Dendritic cell treated with granulocyte-macrophage colony-stimulating factor and Interleukin-4, amounts not matched to agents 40 ng/mL and 50 ng/mL, for 4 days (primary cell): ENCODE results near the gene ITSN1.
"Not testable (repeated sequence)": the region's sequence is repeated elsewhere in the genome, so short reads cannot be mapped to it uniquely, and the experiment has no call there.

ENCODE experiments used
- H3K27ac Mint-ChIP-seq: one replicate; pipeline ENCODE4 v1.8.0; 2022; ENCODE audit warnings: mild to moderate bottlenecking, mixed read lengths
- H3K27me3 Mint-ChIP-seq: one replicate; pipeline ENCODE4 v1.8.0; 2022; ENCODE audit warnings: mild to moderate bottlenecking, mixed read lengths
- H3K36me3 Mint-ChIP-seq: one replicate; pipeline ENCODE4 v1.8.0; 2022; ENCODE audit warnings: low read depth, mixed read lengths
- H3K4me1 Mint-ChIP-seq: one replicate; pipeline ENCODE4 v1.8.0; 2022; ENCODE audit warnings: low read depth, mixed read lengths
- H3K4me3 Mint-ChIP-seq: one replicate; pipeline ENCODE4 v1.8.0; 2022; ENCODE audit warnings: mild to moderate bottlenecking, moderate library complexity, mixed read lengths
- H3K9me3 Mint-ChIP-seq: one replicate; pipeline ENCODE4 v1.8.0; 2022; ENCODE audit warnings: mixed read lengths
- intact Hi-C: fragments of 100-400 bp; cut with micrococcal nuclease; formaldehyde crosslinking; loops from one replicate; pipeline ENCODE4 v1.15.0; 2022

The ITSN1 gene

DNA sequence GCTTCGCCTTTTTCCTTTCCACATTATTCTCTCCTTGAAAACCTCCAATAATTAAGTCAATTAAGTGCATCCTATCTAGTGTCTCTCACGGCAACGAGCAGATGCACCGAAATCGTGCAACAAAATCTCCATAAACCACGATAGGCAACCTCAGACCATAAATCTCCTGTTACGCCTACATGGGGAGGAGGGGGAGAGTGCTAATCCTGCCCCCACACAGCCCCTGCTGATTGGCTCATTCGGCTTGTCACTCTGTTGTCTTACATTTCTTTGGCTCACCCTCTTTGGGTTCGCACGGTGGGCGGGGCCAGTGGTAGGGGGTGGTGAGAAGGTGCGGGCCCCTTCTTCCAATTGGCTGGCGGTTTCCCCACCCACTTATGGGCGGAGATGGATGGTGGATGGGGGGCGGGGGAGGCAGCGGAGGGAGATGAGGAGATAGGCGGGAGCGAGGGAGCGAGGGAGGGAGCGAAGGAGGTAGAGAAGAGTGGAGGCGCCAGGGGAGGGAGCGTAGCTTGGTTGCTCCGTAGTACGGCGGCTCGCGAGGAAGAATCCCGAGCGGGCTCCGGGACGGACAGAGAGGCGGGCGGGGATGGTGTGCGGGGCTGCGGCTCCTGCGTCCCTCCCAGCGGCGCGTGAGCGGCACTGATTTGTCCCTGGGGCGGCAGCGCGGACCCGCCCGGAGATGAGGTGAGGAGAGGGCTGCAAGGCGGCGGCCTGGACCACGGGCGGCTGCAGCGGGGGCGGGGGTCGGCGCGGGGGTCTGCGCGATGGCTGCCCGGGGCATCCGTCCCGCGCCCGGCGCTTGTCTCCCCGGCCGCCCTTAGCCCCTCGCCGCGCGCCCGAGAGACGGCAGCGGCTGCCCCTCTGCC lies at the start of gene ITSN1:
Gene ITSN1 (plus strand): TSS at position 475 of the 869 bp plus-strand sequence. CDS start 76,328 bp downstream, outside the sequence.
- Mint-ChIP-seq H3K27ac (peak within 1 kb of the TSS; percentile 86), H3K4me1 (peaks cover 26% of the 10 kb centered on the region), H3K9me3 (peaks cover 2% of the 10 kb centered on the region), H3K36me3 (peaks cover 32% of the 10 kb centered on the region), H3K27me3 (no peaks in the 10 kb centered on the region), H3K4me3 (peak within 1 kb of the TSS; percentile 94)
- intact Hi-C loops: loop anchor here (2.0 to 5.0 kb wide), 3 partner anchors 15 to 260 kb away; no protein-coding TSS in a partner anchor

DNA sequence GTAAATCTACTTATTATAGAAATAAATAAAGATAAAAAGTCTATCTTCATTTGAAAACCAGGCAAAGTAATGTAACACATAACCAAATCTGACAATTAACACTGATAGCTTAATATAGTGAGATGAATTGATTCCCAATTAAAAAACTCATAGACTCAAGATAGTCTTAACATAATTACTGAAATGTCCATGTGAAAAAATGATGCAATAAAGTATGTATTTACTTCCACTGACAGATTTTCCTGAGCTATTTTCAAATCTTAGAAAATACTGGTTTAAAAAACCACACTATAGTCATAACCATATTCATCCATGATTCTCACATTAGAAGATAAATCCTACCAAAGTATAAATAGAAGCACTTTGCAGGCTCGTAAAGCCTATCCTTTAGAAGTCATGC lies 44.2 kb upstream of the ITSN1 start:
- Mint-ChIP-seq H3K9me3 (no peaks in the 10 kb centered on the region), H3K4me1 (no peaks in the 10 kb centered on the region), H3K4me3 (no peak overlapping the region), H3K27me3 (no peaks in the 10 kb centered on the region), H3K27ac (no peak overlapping the region), H3K36me3 (peaks cover 82% of the 10 kb centered on the region)
- intact Hi-C loops: no loop called here

DNA sequence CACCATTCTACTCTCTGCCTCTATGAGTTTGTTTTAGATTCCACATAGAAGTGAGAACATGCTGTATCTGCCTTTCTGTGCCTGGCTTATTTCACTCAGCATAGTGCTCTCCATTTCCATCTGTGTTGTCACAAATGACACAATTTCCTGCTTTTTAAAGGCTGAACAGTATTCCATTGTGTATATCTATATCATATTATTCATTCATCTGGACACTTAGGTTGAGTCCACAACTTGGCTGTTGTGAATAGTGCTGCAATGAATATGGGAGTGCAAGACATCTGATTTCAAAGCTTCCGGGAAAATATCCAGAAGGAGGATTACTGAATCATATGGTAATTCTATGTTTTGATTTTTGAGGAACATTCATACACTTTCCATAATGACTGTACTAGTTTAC lies 33.7 kb upstream of the ITSN1 start:
- H3K4me1 Mint-ChIP-seq: no peaks in the 10 kb centered on the region
- no peaks in the 10 kb centered on the region for H3K9me3 Mint-ChIP-seq
- no peaks in the 10 kb centered on the region for H3K27me3 Mint-ChIP-seq
- H3K36me3 Mint-ChIP-seq: peaks cover 74% of the 10 kb centered on the region
- no peak overlapping the region for H3K27ac Mint-ChIP-seq
- intact Hi-C loops: loop anchor here (10.0 kb wide), 1 partner anchor 286 kb away; no protein-coding TSS in a partner anchor
- H3K4me3 Mint-ChIP-seq: no peak overlapping the region

DNA sequence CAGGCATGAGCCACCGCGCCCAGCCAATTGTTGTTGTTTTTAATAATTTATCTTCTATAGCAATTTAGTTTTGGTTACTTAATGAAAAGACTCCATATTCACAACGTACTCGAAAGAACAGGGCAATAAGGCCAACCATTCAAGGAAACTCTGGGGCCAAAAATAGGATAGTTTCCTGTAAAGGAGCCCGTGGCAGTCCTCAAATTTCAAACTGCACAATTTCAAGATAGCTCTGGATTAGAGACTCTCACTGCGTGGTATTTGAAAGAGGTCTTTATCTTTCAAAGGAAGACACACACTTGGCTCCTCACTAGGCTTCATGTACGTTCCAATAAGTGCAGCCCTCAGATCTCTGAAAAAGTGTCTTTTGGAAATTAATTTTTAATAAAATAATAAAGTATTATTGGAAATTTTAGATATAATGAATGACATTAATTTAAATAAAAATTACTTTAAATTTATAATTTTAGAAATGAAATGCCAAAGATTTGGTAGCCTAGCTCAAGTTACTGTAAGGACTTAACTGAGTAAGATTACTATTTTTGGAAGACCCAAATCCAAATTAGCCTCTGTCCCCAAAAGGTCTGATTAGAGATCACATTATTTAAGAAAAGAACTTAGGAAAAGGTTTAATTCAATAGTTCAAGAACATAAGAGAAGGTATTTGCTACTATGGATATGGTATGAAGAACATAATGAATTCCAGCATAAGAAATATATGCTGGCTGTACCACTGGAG lies 31.1 kb upstream of the ITSN1 start:
- Mint-ChIP-seq H3K27ac (no peak overlapping the region), H3K4me1 (no peaks in the 10 kb centered on the region), H3K9me3 (no peaks in the 10 kb centered on the region), H3K27me3 (no peaks in the 10 kb centered on the region), H3K4me3 (no peak overlapping the region), H3K36me3 (peaks cover 84% of the 10 kb centered on the region)
- intact Hi-C loops: no loop called here

DNA sequence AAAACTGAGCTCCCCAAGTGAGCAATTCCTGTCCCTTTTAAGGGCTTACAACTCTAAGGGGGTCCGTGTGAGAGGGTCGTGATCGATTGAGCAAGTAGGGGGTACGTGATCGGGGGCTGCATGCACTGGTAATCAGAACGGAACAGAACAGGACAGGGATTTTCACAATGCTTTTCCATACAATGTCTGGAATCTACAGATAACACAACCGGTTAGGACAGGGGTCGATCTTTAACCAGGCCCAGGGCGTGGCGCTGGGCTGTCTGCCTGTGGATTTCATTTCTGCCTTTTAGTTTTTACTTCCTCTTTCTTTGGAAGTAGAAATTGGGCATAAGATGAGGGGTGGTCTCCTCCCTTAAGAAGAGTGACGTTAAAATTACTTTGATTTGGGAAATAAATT lies 24.7 kb upstream of the ITSN1 start:
- peak overlapping the region; percentile 80 for H3K27ac Mint-ChIP-seq
- H3K4me3 Mint-ChIP-seq, intact Hi-C loops, H3K27me3 Mint-ChIP-seq, H3K9me3 Mint-ChIP-seq: not testable (repeated sequence)
- peaks cover 92% of the 10 kb centered on the region for H3K36me3 Mint-ChIP-seq
- H3K4me1 Mint-ChIP-seq: peaks cover 27% of the 10 kb centered on the region

GRCh38 chr21:33618407-33618806 lies 23.9 kb upstream of the ITSN1 start:
- intact Hi-C loops: no loop called here
- peak overlapping the region; percentile 10 for H3K27ac Mint-ChIP-seq
- no peaks in the 10 kb centered on the region for H3K27me3 Mint-ChIP-seq
- H3K4me1 Mint-ChIP-seq: peaks cover 27% of the 10 kb centered on the region
- peaks cover 7% of the 10 kb centered on the region for H3K9me3 Mint-ChIP-seq
- no peak overlapping the region for H3K4me3 Mint-ChIP-seq
- peaks cover 90% of the 10 kb centered on the region for H3K36me3 Mint-ChIP-seq

GRCh38 chr21:33619726-33620125 lies 22.6 kb upstream of the ITSN1 start:
- Mint-ChIP-seq H3K36me3 (peaks cover 87% of the 10 kb centered on the region), H3K4me1 (peaks cover 27% of the 10 kb centered on the region), H3K27ac (no peak overlapping the region), H3K27me3 (no peaks in the 10 kb centered on the region), H3K4me3 (no peak overlapping the region), H3K9me3 (peaks cover 7% of the 10 kb centered on the region)
- intact Hi-C loops: no loop called here

- Mint-ChIP-seq H3K9me3 (peaks cover 5% of the 10 kb centered on the region), H3K36me3 (peaks cover 83% of the 10 kb centered on the region), H3K27ac (no peak overlapping the region), H3K4me3 (no peak overlapping the region), H3K27me3 (no peaks in the 10 kb centered on the region), H3K4me1 (peaks cover 32% of the 10 kb centered on the region)
- intact Hi-C loops: no loop called here
Measured at GRCh38 chr21:33622253-33622652, 20.0 kb upstream of the ITSN1 start.

DNA sequence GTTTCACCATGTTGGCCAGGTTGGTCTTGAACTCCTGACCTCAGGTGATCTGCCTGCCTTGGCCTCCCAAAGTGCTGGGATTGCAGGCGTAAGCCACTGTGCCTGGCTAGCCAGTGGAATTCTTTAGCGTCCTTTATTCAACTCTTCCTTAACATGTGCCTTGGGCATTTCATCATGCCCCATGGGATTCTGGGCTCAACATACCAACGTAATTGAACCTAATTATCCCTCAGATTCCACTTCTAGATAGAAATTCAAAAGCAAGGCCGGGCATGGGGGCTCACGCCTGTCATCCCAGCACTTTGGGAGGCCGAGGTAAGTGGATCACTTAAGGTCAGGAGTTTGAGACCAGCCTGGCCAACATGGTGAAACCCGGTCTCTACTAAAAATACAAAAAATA lies 16.1 kb upstream of the ITSN1 start:
- H3K4me1 Mint-ChIP-seq, H3K9me3 Mint-ChIP-seq, intact Hi-C loops, H3K4me3 Mint-ChIP-seq, H3K27ac Mint-ChIP-seq, H3K27me3 Mint-ChIP-seq: not testable (repeated sequence)
- H3K36me3 Mint-ChIP-seq: peaks cover 85% of the 10 kb centered on the region

- intact Hi-C loops: no loop called here
- peaks cover 32% of the 10 kb centered on the region for H3K36me3 Mint-ChIP-seq
Measured at GRCh38 chr21:33634254-33634653, 8.0 kb upstream of the ITSN1 start.

GRCh38 chr21:33640697-33641351 lies 1.5 kb upstream of the ITSN1 start:
- Mint-ChIP-seq H3K36me3 (peaks cover 41% of the 10 kb centered on the region), H3K27ac (peak overlapping the region; percentile 86), H3K4me3 (peak overlapping the region; percentile 94), H3K4me1 (peaks cover 33% of the 10 kb centered on the region), H3K9me3 (peaks cover 10% of the 10 kb centered on the region), H3K27me3 (no peaks in the 10 kb centered on the region)
- intact Hi-C loops: loop anchor here (1.0 to 5.0 kb wide), 2 partner anchors 261 to 274 kb away; partner anchors contain the start of gene ATP5PO

More at GRCh38 chr21:33634254-33634653, 8.0 kb upstream of the ITSN1 start:
- Mint-ChIP-seq H3K4me3 (no peak overlapping the region), H3K27ac (no peak overlapping the region), H3K9me3 (peaks cover 10% of the 10 kb centered on the region), H3K27me3 (no peaks in the 10 kb centered on the region), H3K4me1 (peaks cover 8% of the 10 kb centered on the region)

DNA sequence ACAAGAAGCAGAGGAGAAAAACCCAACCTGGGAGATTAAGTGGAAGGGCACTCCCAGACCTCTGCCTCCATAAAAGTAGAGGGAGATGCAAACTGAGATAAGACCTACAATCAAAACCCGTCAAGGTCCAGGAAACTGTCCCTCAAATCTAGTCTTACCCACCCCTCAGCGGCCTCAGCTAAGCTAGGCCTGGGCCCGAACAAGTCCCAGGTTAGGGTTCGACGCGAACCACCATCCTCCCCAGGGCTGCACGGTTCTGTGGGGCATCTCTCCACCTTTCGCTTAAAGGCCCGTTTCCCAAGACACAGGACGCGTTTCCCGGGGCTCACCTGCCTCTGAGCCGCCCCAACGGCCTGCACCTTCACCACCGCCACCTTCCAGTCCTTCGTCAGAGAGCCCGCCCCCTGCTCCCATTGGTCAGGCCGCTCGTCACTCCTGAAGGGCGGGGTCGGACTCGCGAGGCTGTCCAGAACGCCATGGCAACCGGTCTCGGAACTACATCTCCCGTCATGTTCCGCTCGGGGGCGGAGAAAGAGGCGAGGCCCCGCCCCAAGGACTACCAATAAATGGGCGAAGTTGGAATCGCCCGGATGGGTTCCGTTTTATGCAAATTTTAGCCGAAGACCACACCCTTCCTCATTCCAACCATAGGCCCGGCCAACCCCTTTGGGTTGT lies 812 bp upstream of the ITSN1 start, which contains the start of gene CRYZL1:
Gene CRYZL1 (minus strand): TSS at position 390 of the 675 bp plus-strand sequence. CDS start 10,190 bp downstream, outside the sequence.
- H3K4me1 Mint-ChIP-seq: peaks cover 33% of the 10 kb centered on the region
- H3K4me3 Mint-ChIP-seq: peak within 1 kb of the TSS; percentile 94
- H3K27ac Mint-ChIP-seq: peak within 1 kb of the TSS; percentile 86
- intact Hi-C loops: loop anchor here (1.0 to 5.0 kb wide), 4 partner anchors 15 to 274 kb away; partner anchors contain the start of gene ATP5PO
- H3K27me3 Mint-ChIP-seq: no peaks in the 10 kb centered on the region
- peaks cover 10% of the 10 kb centered on the region for H3K9me3 Mint-ChIP-seq
- H3K36me3 Mint-ChIP-seq: peaks cover 40% of the 10 kb centered on the region
